A204.1 (cell line): Measurements from ENCODE around the gene TRMT44.
A peak's percentile ranks its signal among the peaks of the same experiment; 100 is the strongest.

Experiments
- FAIRE-seq: peaks from 2 replicates; lab custom pipeline; 2012; peaks lifted over from hg19 to GRCh38; lab: Jason Lieb, UNC

The TRMT44 gene, protein sequence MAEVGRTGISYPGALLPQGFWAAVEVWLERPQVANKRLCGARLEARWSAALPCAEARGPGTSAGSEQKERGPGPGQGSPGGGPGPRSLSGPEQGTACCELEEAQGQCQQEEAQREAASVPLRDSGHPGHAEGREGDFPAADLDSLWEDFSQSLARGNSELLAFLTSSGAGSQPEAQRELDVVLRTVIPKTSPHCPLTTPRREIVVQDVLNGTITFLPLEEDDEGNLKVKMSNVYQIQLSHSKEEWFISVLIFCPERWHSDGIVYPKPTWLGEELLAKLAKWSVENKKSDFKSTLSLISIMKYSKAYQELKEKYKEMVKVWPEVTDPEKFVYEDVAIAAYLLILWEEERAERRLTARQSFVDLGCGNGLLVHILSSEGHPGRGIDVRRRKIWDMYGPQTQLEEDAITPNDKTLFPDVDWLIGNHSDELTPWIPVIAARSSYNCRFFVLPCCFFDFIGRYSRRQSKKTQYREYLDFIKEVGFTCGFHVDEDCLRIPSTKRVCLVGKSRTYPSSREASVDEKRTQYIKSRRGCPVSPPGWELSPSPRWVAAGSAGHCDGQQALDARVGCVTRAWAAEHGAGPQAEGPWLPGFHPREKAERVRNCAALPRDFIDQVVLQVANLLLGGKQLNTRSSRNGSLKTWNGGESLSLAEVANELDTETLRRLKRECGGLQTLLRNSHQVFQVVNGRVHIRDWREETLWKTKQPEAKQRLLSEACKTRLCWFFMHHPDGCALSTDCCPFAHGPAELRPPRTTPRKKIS

DNA sequence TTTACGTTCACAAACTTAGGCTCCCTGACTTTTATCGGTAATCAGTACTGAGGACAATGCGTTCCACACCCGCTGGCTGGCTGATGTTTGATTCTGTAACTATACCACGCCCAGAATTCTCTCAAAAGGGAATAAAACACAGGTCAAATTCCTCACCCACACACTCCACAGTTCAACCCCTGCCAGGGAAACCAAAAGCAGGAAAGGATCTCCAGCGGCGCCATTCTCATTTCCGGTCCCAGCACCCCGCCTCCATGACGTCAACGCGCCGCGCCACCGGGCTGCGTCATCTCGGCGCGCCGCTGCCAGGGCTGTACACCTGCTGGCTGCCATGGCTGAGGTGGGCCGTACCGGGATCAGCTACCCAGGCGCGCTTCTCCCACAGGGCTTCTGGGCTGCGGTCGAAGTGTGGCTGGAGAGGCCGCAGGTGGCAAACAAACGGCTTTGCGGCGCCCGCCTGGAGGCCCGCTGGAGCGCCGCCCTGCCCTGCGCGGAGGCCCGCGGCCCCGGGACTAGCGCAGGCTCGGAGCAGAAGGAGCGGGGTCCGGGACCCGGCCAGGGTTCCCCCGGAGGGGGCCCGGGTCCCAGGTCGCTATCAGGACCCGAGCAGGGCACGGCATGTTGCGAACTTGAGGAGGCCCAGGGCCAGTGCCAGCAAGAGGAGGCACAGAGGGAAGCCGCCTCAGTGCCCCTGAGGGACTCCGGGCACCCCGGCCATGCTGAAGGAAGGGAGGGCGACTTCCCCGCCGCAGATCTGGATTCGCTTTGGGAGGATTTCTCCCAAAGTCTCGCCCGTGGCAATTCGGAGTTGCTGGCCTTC lies at the start of gene TRMT44, which contains the start of gene ACOX3:
Gene TRMT44, plus strand, starts transcription at position 286 of the 820 bp plus-strand sequence. Its CDS starts 46 bp downstream, at position 332.
Gene ACOX3, minus strand, starts transcription at position 232 of the 820 bp plus-strand sequence. CDS start 24,202 bp downstream, outside the sequence.
- no peak for FAIRE-seq

GRCh38 chr4:8391071-8391470 lies 49.5 kb upstream of the TRMT44 start:
- FAIRE-seq, result no peak

DNA sequence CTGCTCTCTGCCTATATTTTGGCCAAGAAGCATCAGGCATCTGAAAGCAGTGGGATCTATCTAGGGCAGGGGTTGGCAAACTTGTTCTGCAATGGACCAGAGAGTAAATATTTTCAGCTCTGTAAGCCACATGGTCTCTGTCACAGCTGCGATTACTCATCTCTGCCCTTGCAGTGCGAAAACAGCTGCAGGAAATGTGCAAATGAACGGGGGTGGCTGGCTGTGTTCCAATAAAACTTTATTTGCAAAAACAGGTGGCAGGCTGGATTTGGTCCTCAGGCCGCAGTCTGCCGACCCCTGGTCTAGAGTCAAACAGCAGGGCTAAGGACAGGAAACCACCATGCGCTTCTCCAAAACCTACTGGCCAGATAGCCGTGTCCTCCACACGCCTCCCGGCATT lies 48.6 kb upstream of the TRMT44 start:
- FAIRE-seq, result no peak

GRCh38 chr4:8392591-8393190 lies 47.9 kb upstream of the TRMT44 start:
- no peak for FAIRE-seq

DNA sequence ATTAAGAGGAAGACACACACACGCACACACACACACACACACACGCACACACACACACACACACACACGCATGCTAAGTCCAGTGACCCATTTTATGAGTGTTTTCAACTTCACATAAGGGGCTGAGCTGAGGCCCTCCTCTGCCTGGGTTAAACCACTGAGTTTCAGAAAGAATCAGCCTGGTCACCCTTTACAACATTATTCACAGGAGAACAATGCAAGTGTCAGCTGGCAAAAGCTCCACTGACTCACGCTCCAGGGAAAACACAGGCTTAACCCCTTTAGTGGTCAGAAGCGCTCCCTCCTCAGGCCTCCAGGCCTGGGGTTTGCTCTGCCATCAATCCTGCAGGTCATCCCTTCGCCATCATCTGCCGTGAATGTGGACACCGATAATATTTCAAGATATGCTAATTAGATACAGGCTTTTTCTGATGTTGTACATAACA lies 47.0 kb upstream of the TRMT44 start:
- no peak for FAIRE-seq

DNA sequence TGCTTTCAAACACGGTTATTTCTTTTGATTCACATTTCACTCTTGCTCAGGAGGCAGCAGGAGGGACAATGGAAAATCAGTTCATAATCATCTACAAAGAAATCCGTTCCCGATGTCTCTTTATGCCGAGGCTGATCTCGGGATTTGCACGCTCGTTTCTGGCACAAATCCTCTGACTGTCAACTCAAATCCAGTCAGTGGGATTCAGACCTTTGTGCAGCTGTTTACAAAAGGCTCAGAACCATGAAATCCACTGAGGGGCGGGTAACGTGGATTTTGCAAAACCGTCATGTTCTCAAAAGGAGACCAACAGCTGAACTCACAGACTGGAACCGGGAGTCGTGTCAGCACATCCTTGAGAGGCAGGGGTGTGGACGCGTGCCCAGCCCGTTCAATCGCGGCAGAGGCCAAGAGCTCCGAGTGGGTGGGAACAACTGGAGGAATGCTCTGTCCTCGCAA lies 46.5 kb upstream of the TRMT44 start:
- no peak for FAIRE-seq

- FAIRE-seq, result no peak
Measured at GRCh38 chr4:8394806-8395205, 45.8 kb upstream of the TRMT44 start.

DNA sequence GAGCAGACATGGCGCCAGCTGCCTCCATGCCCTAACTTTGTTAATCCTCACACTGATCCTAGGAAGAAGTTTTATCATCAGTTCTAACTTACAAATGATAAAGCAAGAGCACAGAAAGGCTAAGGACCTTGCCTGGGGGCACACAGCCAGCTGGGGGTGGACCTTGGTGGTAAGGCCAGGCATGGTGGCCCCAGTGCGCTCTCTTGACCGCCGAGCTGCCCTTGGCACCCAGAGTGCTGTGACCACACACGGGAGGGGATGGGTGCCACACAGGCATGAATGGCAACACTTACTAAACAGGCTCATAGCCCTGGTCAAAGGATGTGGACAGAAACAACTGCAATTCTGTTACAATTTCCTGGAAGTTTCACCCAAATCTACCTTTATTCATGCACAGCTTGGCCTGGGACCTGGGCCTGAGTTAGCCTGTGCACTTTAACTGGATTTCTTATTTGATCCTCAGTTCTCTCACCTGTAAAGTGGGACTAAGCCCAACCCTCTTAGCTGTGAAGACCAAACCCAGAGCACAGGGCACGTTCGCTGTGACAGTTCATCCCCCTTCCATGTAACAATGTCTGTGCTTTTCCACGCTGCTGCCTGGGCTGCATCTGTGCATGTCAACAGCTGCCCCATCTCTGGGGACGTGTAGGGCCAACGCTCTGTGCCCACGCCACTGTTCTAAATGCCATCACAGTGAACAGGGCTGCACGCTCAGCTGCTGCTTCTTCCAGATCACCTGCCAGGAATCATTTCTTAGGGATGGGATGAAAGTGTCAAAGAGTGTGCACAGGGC lies 44.9 kb upstream of the TRMT44 start:
- no peak for FAIRE-seq

- FAIRE-seq, result no peak
Measured at GRCh38 chr4:8396762-8397406, 43.7 kb upstream of the TRMT44 start.

DNA sequence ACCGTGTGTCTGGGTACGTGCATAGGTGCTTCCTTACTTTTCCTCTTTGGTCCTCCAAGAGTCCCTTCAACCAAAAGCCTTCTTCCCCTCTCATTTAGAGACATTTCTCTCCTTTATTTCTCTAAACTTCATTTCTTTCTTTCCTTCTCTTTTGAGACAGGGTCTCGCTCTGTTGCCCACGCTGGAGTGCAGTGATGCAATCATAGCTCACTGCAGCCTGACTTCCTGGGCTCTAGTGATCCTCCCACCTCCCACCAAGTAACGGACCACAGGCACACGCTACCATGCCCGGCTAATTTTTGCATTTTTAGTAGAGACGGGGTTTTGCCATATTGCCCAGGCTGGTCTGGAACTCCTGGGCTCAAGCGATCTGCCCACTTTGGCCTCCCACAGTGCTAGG lies 42.2 kb upstream of the TRMT44 start:
- no peak for FAIRE-seq

GRCh38 chr4:8399298-8399697 lies 41.3 kb upstream of the TRMT44 start:
- FAIRE-seq, result no peak

- FAIRE-seq, result no peak
Measured at GRCh38 chr4:8400632-8401325, 39.8 kb upstream of the TRMT44 start.

- no peak for FAIRE-seq
Measured at GRCh38 chr4:8401665-8402064, 38.9 kb upstream of the TRMT44 start.

GRCh38 chr4:8402181-8402597 lies 38.4 kb upstream of the TRMT44 start:
- no peak for FAIRE-seq

DNA sequence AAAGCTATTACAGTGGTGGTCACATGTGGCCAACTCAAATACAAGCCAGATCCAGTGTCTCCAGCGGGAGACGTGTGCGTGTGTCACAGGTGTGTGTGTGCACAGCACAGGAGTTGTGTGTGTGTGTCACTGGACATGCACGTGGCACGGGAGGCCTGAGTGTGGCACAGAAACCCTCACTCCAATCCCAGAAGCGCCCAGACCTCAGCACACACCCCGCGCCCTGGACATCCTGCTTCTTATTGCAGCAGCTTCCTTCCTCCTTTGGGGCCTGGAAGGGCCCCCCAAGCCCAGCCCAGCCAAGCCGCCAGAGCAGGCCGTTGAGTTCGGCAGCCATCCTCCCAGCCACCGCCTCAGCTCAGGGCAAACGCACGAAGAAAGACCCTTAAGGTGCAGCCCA lies 37.9 kb upstream of the TRMT44 start:
- FAIRE-seq, result no peak

- peak; percentile 58 for FAIRE-seq
Measured at GRCh38 chr4:8403173-8403753, 37.3 kb upstream of the TRMT44 start.

DNA sequence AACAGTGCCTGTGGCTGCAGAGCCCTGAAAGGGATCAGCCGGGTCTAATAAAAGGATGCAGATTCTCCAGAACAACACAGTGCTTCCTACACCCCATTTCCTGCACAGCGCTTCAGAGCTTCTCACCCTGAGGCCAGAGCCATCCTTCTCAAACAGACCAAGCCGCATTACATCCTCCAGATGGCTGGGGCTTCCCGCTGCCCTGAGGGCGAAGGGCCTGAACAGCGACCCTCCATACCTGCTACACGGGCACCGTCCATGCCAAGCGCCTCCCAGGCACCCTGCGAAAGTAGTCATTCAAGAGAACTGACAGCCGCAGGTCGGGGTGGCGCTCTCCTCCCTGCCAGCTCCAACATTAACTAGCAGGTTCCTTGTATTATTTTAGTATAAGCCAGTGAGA lies 36.6 kb upstream of the TRMT44 start:
- FAIRE-seq, result no peak

- FAIRE-seq, result no peak
Measured at GRCh38 chr4:8404791-8405515, 35.6 kb upstream of the TRMT44 start.

DNA sequence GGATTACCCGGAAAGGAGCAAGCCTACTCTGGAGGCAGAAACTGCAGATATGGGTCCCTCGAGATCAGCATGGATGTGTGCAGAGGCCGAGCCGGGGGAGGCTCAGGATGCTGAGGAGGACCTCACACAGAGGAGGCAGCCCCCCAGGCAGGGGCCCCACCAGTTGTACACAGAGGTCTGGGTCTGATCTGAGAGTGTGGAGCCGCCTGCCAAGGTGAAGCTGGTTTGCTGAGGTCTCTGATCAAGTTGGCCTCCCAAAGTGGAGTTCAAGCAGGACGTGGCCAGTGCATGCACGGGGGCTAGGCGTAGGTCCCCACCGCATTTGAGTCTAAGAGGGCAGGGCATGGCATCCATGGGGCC lies 35.1 kb upstream of the TRMT44 start:
- no peak for FAIRE-seq
